Renal cortical epithelial cell (primary cell): ENCODE results near the gene ZSWIM7. TPM values are rescaled to one million over a fixed set of nuclear protein-coding genes. Genes with fewer than 3 reads are reported as not detected.
"Not testable (repeated sequence)": the region's sequence is repeated elsewhere in the genome, so short reads cannot be mapped to it uniquely, and the experiment has no call there.

Experiments used
- DNase-seq: peaks from one replicate; pipeline ENCODE4 v3.0.0-alpha.2; 2011; ENCODE audit warnings: low read depth
- total RNA-seq: library from RNA; depleted of rRNA; stranded (reverse); fragments of >200 nt; gene quantifications from 2 replicates; pipeline ENCODE4 v1.2.3, GENCODE V29; 2014

ZSWIM7 gene
- total RNA-seq, 1 donor from 2014 or later = 32.1 TPM

- peak; percentile 16 for DNase-seq
Observed at GRCh38 chr17:15999974-16000827, 697 bp upstream of the ZSWIM7 start.

GRCh38 chr17:15998031-15998562 lies 1.4 kb downstream of the ZSWIM7 start:
- no peak for DNase-seq

- no peak for DNase-seq
Observed at GRCh38 chr17:15996322-15996721, 3.2 kb downstream of the ZSWIM7 start.

GRCh38 chr17:15981646-15982580 lies 17.6 kb downstream of the ZSWIM7 start:
- no peak for DNase-seq

GRCh38 chr17:15981208-15981607 lies 18.3 kb downstream of the ZSWIM7 start:
- DNase-seq = no peak

GRCh38 chr17:15979013-15979412 lies 20.5 kb downstream of the ZSWIM7 start:
- DNase-seq = not testable (repeated sequence)

GRCh38 chr17:15978606-15979005 lies 20.9 kb downstream of the ZSWIM7 start:
- DNase-seq = no peak

GRCh38 chr17:15977894-15978293 lies 21.6 kb downstream of the ZSWIM7 start:
- DNase-seq = no peak

- no peak for DNase-seq
Observed at GRCh38 chr17:15973834-15974233, 25.7 kb downstream of the ZSWIM7 start.

GRCh38 chr17:15973016-15973415 lies 26.5 kb downstream of the ZSWIM7 start:
- no peak for DNase-seq

GRCh38 chr17:15972497-15972951 lies 27.0 kb downstream of the ZSWIM7 start:
- no peak for DNase-seq

- no peak for DNase-seq
Observed at GRCh38 chr17:15971882-15972281, 27.6 kb downstream of the ZSWIM7 start.

- no peak for DNase-seq
Observed at GRCh38 chr17:15971098-15971678, 28.3 kb downstream of the ZSWIM7 start.

- DNase-seq = no peak
Observed at GRCh38 chr17:15970500-15970899, 29.0 kb downstream of the ZSWIM7 start.

GRCh38 chr17:15969463-15969862 lies 30.0 kb downstream of the ZSWIM7 start:
- no peak for DNase-seq

- DNase-seq = no peak
Observed at GRCh38 chr17:15967706-15968399, 31.7 kb downstream of the ZSWIM7 start.

GRCh38 chr17:15966879-15967248 lies 32.6 kb downstream of the ZSWIM7 start:
- DNase-seq = no peak

- peak; percentile 61 for DNase-seq
Observed at GRCh38 chr17:15966183-15966878, 33.2 kb downstream of the ZSWIM7 start.

- no peak for DNase-seq
Observed at GRCh38 chr17:15965528-15965927, 34.0 kb downstream of the ZSWIM7 start.

- DNase-seq = peak; percentile 76
Observed at GRCh38 chr17:15963670-15964110, 35.8 kb downstream of the ZSWIM7 start.

GRCh38 chr17:15958484-15958854 lies 41.0 kb downstream of the ZSWIM7 start:
- DNase-seq = no peak
